Heart left ventricle (tissue), 13 donors: ENCODE data around the gene ARHGEF40.

Experiments
- CTCF ChIP-seq, 12 donors: fragments of 200-600 bp; sonication (generic) in 4 of 12; IDR thresholded peaks; one replicate each; pipeline versions ENCODE4 v1.5.0 to v1.8.0; 2018 to 2022; ENCODE audit warnings: antibody characterized with exemption in 12 of 12, mild to moderate bottlenecking in 5 of 12
- POLR2A ChIP-seq, 2 donors: fragments of 450-650 bp; IDR thresholded peaks; one replicate each; pipeline ENCODE4 v1.6.1; 2017; ENCODE audit warnings: antibody characterized with exemption in 2 of 2, mild to moderate bottlenecking in 2 of 2, moderate library complexity in 2 of 2
- donor health status: ischemic (EF 13 %, LVEDD 7.1; RV severe dilation, severe dysfunction).
- donor health status: DM: no; HTN: yes; CAD: no.
- donor health status: DM: no; HTN: no; CAD: no.
- donor health status: ischemic (EF 25% LVEDD 6.9; RV normal size, moderate dysfunction).
- donor health status: ischemic (EF 25% LVEDD 5.7; RV mildly dilated, moderate dysfunction).
- donor health status: ischemic (EF 35%, LVEDD 5.7; RV mildly dilated, moderate dysfunction).
- donor health status: nonischemic (EF 11% LVEDD 7.7; RV severe dilation, severe dysfunction).
- donor health status: DM: yes; HTN: yes; CAD: no.
- donor health status: PGD.
- donor health status: ischemic (EF 29% LVEDD 5.4; RV normal size, mild dysfunction).
- donor health status: nonischemic (EF 23%, LVEDD 6.1; RV moderate dilation, normal function).

- TF ChIP-seq POLR2A (IDR thresholded peaks at IDR 0.05) (no peak), CTCF (IDR thresholded peaks at IDR 0.05) (no peak)
Measured at GRCh38 chr14:21049271-21049673, 20.8 kb upstream of the ARHGEF40 start.
